ENCODE results near the gene NIPAL3. TPM values are rescaled to one million over a fixed set of nuclear protein-coding genes. Genes with fewer than 3 reads are reported as not detected.
"Not testable (repeated sequence)": the region's sequence is repeated elsewhere in the genome, so short reads cannot be mapped to it uniquely, and the experiment has no call there.

NIPAL3 gene
- total RNA-seq, 4 donors from 2014 or later: 22.3 to 45.7 (median 35.6) TPM

DNA sequence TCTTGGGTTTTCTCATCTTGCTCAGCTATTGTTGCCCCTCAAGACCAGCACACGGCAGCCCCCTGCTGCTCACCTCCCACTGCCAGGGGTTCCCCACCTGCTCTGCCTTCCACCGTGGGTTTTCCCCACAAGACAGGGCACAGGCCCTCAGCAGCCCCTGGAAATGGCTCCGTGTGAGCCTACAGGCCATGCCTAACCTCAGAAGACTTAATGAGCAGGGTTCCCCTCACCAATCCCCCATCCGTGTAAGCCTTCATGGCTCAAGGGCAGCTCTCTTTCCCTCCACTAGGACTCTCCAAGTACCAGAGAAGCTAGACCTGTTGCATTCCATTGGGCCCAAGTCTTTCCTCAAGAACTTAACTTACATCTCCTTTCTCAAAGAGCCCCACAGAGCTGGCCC, 68.6 kb downstream of the NIPAL3 start:
- peaks cover 2% of the 10 kb centered on the region for H3K27me3 ChIP-seq
- no peaks in the 10 kb centered on the region for H3K36me3 ChIP-seq
- no peaks in the 10 kb centered on the region for H3K9me3 ChIP-seq
- 73 to 80% methylated on average over 2 of the region's 4 CpGs for WGBS, 2 donors (ENCODE audit: low coverage in 1 of 2)
- ATAC-seq: no peak
- H3K27ac ChIP-seq: no peak overlapping the region
- TF ChIP-seq EP300 (IDR thresholded peaks at IDR 0.05) (no peak), POLR2AphosphoS5 (IDR thresholded peaks at IDR 0.05) (no peak), POLR2A (IDR thresholded peaks at IDR 0.05) (no peak)
- TF ChIP-seq, protein P1, sequence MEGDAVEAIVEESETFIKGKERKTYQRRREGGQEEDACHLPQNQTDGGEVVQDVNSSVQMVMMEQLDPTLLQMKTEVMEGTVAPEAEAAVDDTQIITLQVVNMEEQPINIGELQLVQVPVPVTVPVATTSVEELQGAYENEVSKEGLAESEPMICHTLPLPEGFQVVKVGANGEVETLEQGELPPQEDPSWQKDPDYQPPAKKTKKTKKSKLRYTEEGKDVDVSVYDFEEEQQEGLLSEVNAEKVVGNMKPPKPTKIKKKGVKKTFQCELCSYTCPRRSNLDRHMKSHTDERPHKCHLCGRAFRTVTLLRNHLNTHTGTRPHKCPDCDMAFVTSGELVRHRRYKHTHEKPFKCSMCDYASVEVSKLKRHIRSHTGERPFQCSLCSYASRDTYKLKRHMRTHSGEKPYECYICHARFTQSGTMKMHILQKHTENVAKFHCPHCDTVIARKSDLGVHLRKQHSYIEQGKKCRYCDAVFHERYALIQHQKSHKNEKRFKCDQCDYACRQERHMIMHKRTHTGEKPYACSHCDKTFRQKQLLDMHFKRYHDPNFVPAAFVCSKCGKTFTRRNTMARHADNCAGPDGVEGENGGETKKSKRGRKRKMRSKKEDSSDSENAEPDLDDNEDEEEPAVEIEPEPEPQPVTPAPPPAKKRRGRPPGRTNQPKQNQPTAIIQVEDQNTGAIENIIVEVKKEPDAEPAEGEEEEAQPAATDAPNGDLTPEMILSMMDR (IDR thresholded peaks at IDR 0.05): no peak
- H3K4me3 ChIP-seq: no peak overlapping the region
- no peaks in the 10 kb centered on the region for H3K4me1 ChIP-seq

DNA sequence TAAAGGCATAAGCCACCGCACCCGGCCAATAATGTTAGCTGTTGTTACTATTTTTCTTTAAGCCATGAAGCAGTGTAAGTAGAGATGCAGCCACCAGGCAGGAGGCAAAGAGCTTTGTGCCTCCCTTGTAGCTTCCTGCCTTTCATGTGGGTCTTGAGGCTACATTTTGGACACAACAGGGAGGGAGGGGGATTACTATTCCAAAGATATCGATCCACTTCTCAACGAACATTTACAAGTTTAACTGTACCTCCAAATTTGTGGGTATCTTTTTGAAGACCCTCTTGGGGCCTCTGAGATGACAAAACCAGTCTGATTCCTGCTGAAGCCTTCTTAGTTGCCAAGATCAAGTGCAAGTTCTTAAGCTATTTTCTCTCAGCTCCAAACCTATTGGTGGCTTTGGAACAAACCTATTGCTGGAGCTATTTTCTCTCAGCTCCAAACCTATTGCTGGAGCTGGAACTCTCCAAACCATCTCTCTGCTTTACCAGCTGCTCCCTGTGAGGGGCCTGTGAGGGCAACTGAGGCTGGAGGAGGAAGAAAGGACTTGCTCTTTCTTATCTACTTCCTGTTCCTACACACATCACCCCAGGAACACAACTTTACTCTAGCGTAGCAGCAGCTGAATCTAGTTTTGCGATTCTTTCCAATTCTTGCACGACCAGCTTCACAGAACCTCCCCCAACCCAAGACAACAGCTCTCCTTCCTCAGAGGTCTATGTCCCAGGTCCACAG, 70.9 kb downstream of the NIPAL3 start:
- peaks cover 0 to 7% (median 0%) of the 10 kb centered on the region in 3 donors for H3K9me3 ChIP-seq
- no peak overlapping the region for H3K27ac ChIP-seq
- H3K4me1 ChIP-seq: no peaks in the 10 kb centered on the region
- no peak overlapping the region for H3K4me3 ChIP-seq
- no peaks in the 10 kb centered on the region for H3K36me3 ChIP-seq
- peaks cover 25% of the 10 kb centered on the region for H3K27me3 ChIP-seq
- no peak for TF ChIP-seq POLR2A (IDR thresholded peaks at IDR 0.05)
- no peak for TF ChIP-seq EP300 (IDR thresholded peaks at IDR 0.05)
- TF ChIP-seq, protein P1 (IDR thresholded peaks at IDR 0.05): no peak
- no peak for TF ChIP-seq POLR2AphosphoS5 (IDR thresholded peaks at IDR 0.05)
- WGBS, 2 donors (ENCODE audit: low coverage in 1 of 2): 79 to 93% methylated on average over 4 to 7 of the region's 7 CpGs
- ATAC-seq: no peak

DNA sequence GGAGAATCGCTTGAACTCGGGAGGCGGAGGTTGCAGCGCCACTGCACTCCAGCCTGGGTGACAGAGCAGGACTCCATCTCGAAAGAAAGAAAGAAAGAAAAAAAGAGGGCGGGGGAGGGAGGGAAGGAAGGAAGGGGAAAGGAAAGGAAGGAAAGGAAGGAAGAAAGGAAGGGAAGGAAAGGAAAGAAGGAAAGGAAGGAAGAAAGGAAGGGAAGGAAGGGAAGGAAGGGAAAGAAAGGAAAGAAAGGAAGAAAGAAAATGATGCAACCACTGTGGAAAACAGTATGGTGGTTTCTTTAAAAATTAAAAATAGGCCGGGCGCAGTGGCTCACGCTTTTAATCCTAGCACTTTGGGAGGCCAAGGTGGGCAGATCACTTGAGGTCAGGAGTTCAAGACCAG, 71.9 kb downstream of the NIPAL3 start:
- no peak for ATAC-seq
- Histone ChIP-seq H3K4me3 (no peak overlapping the region), H3K36me3 (no peaks in the 10 kb centered on the region), H3K4me1 (no peaks in the 10 kb centered on the region), H3K27ac (no peak overlapping the region), H3K27me3 (peaks cover 29% of the 10 kb centered on the region), H3K9me3 (peaks cover 0 to 7% (median 0%) of the 10 kb centered on the region in 3 donors)
- TF ChIP-seq, protein P1 (IDR thresholded peaks at IDR 0.05): no peak
- TF ChIP-seq POLR2AphosphoS5 (IDR thresholded peaks at IDR 0.05): no peak
- TF ChIP-seq EP300 (IDR thresholded peaks at IDR 0.05): no peak
- TF ChIP-seq POLR2A (IDR thresholded peaks at IDR 0.05): no peak
- WGBS, 2 donors (ENCODE audit: low coverage in 1 of 2): 84 to 90% methylated on average over 2 to 4 of the region's 9 CpGs

DNA sequence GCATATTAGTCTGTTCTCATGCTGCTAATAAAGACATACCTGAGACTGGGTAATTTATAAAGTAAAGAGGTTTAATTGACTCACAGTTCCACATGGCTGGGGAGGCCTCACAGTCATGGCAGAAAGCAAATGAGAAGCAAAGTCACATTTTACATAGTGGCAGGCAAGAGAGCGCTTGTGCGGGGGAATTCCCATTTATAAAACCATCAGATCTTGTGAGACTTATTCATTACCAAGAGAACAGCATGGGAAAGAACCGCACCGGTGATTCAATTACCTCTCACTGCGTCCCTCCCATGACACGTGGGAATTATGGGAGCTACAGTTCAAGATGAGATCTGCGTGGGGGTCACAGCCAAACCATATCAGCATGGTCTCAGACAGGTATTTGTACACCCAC, 72.6 kb downstream of the NIPAL3 start:
- not testable (repeated sequence) for H3K9me3 ChIP-seq, H3K36me3 ChIP-seq, H3K4me3 ChIP-seq, H3K4me1 ChIP-seq, ATAC-seq, H3K27ac ChIP-seq
- 91 to 93% methylated on average over 7 of the region's 7 CpGs for WGBS, 2 donors (ENCODE audit: low coverage in 1 of 2)
- peaks cover 36% of the 10 kb centered on the region for H3K27me3 ChIP-seq

DNA sequence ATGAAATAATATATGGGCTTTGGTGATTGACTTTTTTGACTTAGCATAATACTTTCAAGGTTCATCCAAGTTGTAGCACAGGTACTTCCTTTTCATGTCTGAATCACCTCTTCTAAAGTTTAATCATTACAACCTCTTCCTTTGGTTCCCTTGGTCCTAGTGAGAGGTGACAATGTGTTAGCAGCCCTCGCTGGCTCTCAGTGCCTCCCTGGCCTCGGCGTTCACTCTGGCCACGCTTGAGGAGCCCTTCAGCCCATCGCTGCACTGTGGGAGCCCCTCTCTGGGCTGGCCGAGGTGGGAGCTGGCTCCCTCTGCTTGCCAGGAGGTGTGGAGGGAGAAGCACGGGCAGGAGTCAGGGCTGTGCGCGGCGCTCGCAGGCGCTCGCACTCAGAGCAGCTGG, 74.1 kb downstream of the NIPAL3 start:
- Histone ChIP-seq H3K27ac (no peak overlapping the region), H3K9me3 (peaks cover 0 to 7% (median 0%) of the 10 kb centered on the region in 3 donors), H3K4me3 (no peak overlapping the region), H3K36me3 (no peaks in the 10 kb centered on the region), H3K4me1 (no peaks in the 10 kb centered on the region), H3K27me3 (peaks cover 44% of the 10 kb centered on the region)
- TF ChIP-seq POLR2A (IDR thresholded peaks at IDR 0.05) (no peak), POLR2AphosphoS5 (IDR thresholded peaks at IDR 0.05) (no peak)
- no peak for ATAC-seq
- WGBS, 2 donors (ENCODE audit: low coverage in 1 of 2): 67 to 85% methylated on average over 1 to 2 of the region's 13 CpGs

DNA sequence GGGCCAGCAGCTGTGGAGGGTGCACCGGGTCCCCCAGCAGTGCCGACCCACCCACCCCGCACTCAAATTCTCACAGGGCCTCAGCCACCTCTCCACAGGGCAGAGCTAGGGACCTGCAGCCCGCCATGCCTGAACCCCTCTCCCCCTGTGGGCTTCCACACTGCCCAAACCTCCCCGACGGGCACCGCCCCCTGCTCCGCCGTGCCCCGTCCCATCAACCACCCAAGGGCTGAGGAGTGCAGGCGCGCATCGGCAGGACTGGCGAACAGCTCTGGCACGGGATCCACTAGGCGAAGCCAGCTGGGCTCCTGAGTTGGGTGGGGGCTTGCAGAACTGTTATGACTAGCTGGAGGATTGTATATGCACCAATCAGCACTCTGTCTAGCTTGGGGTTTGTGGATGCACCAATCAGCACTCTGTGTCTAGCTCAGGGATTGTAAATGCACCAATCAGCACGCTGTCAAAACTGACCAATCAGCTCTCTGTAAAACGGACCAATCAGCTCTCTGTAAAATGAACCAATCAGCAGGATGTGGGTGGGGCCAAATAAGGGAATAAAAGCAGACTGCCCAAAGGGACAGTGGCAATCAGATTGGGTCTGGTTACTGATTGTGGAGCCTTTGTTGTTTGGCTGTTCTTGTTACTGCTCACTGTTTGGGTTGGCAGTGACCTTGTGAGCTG, 74.6 kb downstream of the NIPAL3 start:
- TF ChIP-seq EP300 (IDR thresholded peaks at IDR 0.05) (no peak), POLR2AphosphoS5 (IDR thresholded peaks at IDR 0.05) (no peak), POLR2A (IDR thresholded peaks at IDR 0.05) (no peak)
- TF ChIP-seq, protein P1 (IDR thresholded peaks at IDR 0.05): no peak
- Histone ChIP-seq H3K27ac (no peak overlapping the region), H3K4me1 (no peaks in the 10 kb centered on the region), H3K4me3 (no peak overlapping the region), H3K9me3 (peaks cover 0 to 7% (median 0%) of the 10 kb centered on the region in 3 donors), H3K36me3 (no peaks in the 10 kb centered on the region), H3K27me3 (peaks cover 49% of the 10 kb centered on the region)
- 89 to 90% methylated on average over 2 to 5 of the region's 18 CpGs for WGBS, 2 donors (ENCODE audit: low coverage in 1 of 2)
- no peak for ATAC-seq

All from gastroesophageal sphincter (tissue), 4 donors.